HG02938 (cell line): ENCODE measurements around the gene LMBR1L.

Experiments
- ATAC-seq: cut with Tn5 transposase; IDR thresholded peaks from one replicate; pipeline ENCODE4 v1.9.1; 2021; ENCODE audit warnings: mild to moderate bottlenecking, moderate library complexity; ENCODE audit not compliant: unreplicated experiment

Gene LMBR1L

DNA sequence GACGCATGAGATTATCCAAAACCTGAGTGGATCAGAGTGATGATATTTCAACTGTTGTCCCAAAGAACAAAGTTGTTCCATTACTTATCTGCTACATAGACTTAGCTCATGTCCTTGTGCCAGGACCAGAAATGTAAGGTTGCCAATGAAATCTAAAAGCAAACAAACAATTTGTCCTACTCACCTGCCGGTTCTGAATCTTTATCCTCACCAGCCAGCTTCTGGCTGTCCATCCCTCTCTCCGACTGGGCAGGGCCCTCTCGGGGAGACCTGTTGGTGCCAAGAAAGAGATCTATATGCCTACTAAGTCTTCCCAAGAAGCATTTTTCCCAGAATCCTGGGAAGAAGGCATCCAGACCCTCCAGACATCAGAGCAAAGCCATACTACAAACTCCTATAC, 55.6 kb downstream of the LMBR1L start:
- no peak for ATAC-seq

DNA sequence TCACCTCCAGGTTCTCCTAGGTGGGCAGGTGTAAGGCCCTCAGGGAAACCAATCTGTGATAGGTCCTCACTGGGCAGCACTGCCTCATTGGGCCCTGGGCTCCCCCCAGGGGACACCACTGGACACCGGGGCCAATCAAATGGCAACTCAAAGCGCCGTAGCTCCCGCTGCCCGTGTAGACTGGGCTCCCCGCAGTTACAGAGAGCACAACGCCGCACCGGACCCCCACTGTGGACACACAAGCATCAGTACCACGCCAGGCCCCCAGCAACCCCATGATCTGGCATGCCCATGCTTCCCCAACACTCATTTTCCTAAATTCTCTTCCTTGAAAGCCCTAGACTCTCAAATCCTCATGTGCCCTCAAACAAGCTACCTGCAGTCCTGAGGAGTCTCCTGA, 56.1 kb downstream of the LMBR1L start:
- no peak for ATAC-seq

DNA sequence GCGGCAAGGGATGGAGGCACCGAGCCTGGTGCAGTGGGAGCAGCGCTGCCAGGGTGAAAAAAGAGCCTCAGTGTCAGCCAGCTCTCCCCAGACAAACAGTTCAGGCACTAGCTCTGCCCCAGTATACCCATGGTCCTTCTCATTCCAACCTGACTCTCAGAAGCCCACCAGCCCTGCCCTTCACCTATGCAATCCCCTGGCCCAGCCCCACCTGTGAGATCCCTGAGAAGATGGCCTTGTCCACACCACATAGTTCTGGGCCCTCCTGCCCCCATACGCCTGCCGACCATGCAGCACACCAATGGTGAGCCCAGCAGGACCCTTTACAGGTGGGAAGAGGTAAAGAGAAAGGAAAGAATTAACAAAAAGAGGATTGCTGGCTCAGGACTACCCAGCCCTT, 56.6 kb downstream of the LMBR1L start:
- ATAC-seq = no peak

DNA sequence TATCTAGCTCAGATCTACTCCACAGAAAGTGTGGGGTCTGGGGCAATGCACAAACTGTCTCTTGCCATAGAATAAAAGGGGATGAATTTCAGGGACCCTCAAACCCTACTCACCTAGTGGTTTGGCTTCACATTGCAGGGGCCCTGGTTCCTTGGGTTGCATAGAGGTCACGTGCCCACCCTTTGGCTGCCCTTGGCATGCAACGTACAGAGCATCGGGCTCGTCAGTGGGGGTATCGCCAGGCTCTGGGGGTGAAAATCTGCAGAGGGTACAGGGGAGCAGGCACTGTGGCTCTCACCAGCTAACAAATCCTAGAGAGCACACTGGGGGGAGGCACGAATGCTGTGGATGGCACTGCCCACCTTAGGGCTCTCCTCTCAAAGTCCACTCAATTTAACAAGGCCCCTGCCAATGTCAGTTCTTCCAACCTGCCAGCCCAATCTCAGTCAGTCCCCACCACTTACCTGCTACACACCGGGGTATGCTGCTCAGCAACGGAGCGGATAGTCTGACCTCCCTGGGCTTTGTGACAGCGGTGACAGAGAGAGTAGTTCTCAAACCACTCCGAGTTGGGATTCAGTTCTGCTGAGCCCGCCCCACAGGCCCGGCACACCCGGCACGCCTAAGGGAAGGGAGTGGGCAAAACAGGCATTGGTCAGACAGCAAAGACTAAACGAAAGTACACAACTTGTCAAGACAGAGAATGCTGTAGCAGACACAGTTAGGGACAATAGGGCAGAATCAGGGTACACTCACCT, 58.0 kb downstream of the LMBR1L start:
- ATAC-seq = no peak

DNA sequence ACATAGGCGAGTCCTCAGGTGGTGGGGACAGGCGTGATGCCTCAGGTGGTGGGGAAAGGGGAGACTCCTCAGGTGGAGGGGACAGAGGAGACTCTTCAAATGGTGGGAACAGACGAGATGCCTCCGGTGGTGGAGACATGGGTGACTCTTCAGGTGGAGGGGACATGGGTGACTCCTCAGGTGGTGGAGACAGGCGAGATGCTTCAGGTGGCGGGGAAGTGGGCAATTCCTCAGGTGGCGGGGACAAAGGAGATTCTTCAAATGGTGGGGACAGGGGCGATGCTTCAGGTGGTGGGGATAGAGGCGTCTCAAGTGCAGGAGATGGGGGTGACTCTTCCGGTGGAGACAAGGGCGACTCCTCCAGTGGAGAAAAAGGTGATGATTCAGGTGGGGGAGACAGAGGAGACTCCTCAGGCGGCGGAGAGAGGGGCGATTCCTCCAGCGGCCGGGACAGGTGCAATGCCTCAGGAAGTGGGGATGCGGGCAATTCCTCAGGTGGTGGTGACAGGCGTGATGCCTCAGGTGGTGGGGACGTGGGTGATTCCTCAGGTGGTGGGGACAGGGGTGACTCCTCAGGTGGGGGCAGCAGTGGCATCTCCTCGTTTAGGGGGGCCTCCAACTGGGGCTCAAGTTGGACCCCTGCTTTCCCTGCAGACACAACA, 58.7 kb downstream of the LMBR1L start:
- no peak for ATAC-seq

DNA sequence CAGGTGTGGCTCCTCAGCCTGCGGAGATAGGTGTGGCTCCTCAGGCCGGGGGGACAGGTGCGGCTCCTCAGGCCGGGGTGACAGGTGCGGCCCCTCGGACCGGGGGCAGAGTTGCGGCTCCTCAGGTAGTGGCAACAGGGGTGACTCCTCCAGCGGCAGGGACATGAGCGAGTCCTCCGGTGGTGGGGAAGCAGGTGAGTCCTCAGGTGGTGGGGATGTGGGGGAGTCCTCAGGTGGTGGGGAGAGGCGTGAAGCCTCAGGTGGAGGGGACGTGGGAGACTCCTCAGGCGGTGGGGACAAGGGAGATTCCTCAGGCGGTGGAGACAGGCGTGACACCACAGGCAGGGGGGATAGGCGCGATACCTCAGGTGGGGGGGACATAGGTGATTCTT, 59.3 kb downstream of the LMBR1L start:
- ATAC-seq = no peak

DNA sequence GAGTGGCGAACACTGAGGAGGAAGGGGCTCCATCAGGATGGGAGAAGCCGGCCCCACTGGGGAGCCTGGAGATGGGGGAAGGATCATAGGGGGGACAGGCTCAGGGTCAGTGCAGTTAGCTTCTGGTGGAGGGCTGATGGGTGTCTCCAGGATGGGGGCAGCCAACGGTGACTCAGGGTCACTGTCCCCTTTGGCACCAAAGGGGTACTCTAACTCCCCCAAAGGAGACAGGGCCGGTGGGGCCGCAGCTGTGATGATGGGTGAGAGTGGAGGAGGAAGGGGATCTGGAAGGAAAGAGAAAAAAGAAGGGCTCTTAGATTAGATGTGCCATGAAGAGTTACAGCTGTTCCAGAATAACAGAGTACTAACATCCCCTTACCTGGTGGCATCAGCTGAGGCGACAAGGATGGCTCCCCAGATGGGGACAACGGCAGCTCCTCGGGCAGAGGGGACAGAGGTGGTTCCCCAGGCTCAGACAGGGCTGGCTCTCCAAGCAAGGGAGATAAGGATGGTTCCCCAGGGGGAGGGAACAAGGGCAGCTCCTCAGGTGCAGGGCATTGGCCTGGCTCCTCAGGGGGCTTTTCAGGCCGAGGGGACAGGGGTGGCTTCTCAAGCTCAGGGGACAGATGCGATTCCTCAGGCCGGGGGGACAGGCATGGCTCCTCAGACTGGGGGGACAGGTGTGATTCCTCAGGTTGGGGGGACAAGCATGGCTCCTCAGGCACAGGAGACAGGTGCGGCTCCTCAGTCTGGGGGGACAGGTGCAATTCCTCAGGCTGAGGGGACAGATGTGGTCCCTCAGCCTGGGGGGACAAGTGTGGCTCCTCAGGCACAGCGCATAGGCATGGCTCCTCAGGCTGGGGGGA, 59.9 kb downstream of the LMBR1L start:
- no peak for ATAC-seq

DNA sequence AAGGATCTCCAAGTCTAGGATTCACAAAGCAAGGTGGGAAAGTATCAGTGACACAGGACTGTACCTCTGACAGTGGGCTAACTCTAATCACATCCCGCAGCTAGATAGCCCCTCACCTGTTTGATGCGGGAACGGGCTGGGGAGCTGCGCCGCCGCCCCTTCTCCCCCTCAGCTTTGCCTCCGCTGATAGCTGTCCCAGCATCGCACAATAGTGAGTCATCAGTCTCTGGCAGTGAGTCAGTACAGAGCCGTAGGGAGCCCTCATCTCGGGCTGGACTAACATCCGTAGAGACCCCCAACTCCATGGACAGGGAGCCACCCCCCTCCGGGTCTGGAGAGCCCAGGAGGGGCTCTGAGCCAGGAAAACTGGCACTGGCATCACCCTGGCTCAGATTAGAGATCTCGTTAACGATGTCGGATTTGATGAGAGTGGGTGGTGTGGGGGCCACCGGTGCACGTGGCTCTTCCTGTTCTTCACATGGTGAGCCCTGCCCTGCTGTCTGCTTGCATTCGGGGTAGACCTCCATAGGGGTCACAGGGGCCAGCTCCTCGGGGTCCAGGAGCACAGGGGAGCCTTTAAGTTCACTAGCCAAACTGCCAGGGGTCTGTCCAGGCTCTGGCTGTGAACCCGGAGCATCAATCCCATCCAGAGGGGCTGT, 61.0 kb downstream of the LMBR1L start:
- ATAC-seq = no peak

DNA sequence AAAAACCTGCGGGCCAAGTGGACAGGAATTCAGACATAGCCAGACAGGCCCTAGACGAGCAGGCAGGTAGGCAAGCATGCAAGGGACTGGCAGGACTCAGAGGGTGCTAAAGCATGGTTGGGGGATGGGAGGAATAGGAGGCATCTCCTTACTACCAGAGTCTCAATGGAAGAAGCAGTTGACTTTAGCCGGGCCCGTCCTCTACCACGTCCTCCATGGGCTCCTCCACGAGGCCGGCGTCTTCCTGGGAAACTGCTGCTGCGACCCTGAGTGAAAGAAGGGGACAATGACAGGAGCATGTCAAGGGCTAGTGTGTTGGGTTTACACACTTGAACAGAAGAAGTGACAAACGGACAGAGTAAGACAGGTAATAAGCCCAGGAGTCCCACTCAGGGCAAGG, 61.7 kb downstream of the LMBR1L start:
- ATAC-seq = no peak
